ENCODE results near the gene GRAMD1A.

GRCh38 chr19:35015954-35016351 is 15.8 kb downstream of the GRAMD1A start:
- TF ChIP-seq CTCF (conservative IDR thresholded peaks at IDR 0.05) (no peak), ZFX (IDR thresholded peaks at IDR 0.05) (no peak)
